ENCODE measurements around the gene FSHB. TPM values are rescaled to one million over a fixed set of nuclear protein-coding genes. Genes with fewer than 3 reads are reported as not detected.

The FSHB gene
- not detected in 5 replicates for total RNA-seq (2022; extraction: Qiagen RNA extraction; ENCODE audit: low read depth)

GRCh38 chr11:30230714-30231113, at the start of gene FSHB:
FSHB (plus strand) TSS chr11:30231014; CDS start chr11:30231903, 889 bp downstream.

Other genes with a start within 250 kb of the FSHB start
- gene KCNA4, start 214.0 kb upstream of the FSHB start, total RNA-seq (2022; extraction: Qiagen RNA extraction; ENCODE audit: low read depth): not detected in 5 replicates
- gene ARL14EP, start 92.1 kb downstream of the FSHB start, total RNA-seq (2022; extraction: Qiagen RNA extraction; ENCODE audit: low read depth): 12.6 to 16.5 TPM (median 14.5 TPM) in 5 replicates